ENCODE data around the gene MYO1B. TPM values are rescaled to one million over a fixed set of nuclear protein-coding genes. Genes with fewer than 3 reads are reported as not detected.

The MYO1B gene
- total RNA-seq, 2 donors from 2014 or later, result 75.0 to 78.2 TPM

DNA sequence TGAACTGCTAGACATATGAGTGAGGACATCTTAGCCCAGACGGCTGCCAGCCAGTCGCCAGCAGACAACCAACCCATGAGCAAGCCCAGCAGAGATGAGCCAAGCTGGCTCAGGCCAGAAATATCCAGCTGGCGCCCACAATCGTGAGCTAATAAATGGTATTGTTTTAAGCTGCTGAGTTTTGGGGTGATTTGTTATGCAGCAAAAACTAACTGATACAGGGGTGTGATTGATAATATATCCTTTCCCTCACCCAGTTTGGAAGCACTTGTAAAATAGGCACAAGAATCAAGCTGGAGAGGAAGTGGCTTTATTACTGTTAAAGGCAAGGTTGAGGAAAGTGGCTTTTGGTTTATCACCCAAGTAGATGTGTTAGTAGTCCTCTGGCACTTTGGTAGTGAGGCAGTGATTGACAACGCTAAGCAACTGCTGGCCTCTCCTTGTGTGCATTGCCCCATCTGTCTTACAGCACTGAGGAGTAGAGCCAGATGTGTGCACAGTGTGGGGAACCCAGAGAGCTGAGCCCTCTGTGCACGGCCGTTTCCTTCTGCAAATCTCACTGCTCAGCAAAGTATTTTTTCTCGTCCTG lies 110.1 kb downstream of the MYO1B start:
- Histone ChIP-seq H3K36me3 (no peaks in the 10 kb centered on the region), H3K4me1 (no peaks in the 10 kb centered on the region), H3K4me3 (no peak overlapping the region), H3K9me3 (no peaks in the 10 kb centered on the region), H3K9ac (ENCODE audit: low read depth in 2 of 2, low read length in 2 of 2) (no peak overlapping the region), H3K27ac (no peak overlapping the region), H3K27me3 (no peaks in the 10 kb centered on the region)
- TF ChIP-seq, protein P1, sequence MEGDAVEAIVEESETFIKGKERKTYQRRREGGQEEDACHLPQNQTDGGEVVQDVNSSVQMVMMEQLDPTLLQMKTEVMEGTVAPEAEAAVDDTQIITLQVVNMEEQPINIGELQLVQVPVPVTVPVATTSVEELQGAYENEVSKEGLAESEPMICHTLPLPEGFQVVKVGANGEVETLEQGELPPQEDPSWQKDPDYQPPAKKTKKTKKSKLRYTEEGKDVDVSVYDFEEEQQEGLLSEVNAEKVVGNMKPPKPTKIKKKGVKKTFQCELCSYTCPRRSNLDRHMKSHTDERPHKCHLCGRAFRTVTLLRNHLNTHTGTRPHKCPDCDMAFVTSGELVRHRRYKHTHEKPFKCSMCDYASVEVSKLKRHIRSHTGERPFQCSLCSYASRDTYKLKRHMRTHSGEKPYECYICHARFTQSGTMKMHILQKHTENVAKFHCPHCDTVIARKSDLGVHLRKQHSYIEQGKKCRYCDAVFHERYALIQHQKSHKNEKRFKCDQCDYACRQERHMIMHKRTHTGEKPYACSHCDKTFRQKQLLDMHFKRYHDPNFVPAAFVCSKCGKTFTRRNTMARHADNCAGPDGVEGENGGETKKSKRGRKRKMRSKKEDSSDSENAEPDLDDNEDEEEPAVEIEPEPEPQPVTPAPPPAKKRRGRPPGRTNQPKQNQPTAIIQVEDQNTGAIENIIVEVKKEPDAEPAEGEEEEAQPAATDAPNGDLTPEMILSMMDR (IDR thresholded peaks at IDR 0.05), result no peak
- intact Hi-C loops (cut with DNase I), result no loop called here
- no peak for DNase-seq

DNA sequence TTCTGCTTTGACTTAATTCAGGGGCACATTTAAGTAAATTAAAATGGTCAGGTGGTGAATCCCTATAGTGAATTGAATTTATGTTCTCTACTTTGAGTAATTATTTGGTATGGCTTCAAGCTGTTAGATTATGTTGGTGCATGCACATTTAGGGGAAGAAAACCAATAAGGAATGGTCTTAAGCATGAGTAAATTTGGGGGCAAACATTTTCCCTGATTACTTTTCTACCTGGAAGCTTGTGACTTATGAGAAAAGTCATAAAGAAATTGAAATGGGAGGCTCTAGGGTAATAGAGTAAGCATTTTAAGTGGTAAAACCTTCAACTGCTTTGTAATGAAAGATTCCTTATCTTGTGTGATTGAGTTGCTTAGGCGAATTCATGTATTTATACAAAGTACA lies 112.5 kb downstream of the MYO1B start:
- H3K4me1 ChIP-seq, result no peaks in the 10 kb centered on the region
- no peaks in the 10 kb centered on the region for H3K9me3 ChIP-seq
- no peak overlapping the region for H3K9ac ChIP-seq (ENCODE audit: low read depth in 2 of 2, low read length in 2 of 2)
- H3K27ac ChIP-seq, result no peak overlapping the region
- H3K36me3 ChIP-seq, result no peaks in the 10 kb centered on the region
- DNase-seq, result no peak
- TF ChIP-seq, protein P1 (IDR thresholded peaks at IDR 0.05), result no peak
- intact Hi-C loops (cut with DNase I), result no loop called here
- H3K27me3 ChIP-seq, result no peaks in the 10 kb centered on the region
- no peak overlapping the region for H3K4me3 ChIP-seq

DNA sequence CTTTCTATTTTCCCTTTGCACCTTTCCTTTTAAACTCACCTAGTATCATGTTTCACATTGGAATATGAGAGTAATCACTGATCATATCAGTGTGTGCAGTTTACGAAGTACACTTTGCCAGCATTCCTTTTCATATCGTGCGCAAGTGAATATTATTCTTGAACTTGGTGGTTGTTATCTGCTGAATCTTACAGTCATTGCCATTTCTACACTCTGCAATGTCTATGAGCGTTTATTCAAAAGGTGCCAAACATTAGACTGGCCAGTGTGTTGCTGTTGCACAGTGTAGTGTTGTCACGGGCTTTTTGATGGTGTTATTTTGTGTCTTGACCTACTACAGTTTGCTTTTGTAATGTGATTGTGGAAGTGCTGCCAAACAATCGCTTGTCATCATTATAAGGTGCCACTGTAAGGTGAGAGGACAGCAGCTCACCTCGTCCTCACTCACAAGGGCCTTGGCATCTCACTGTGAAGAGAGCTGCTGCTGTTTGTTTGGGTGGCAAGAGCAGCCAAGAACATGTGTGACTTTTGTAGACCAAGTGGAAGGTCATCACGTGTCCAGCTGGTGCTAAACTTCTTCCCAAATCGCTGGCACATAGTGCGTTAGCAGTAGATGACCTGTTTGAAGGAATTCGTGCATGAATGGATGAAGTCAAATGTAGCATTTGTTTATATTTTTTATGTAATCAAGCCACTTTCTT lies 113.3 kb downstream of the MYO1B start:
- Histone ChIP-seq H3K27me3 (no peaks in the 10 kb centered on the region), H3K4me1 (no peaks in the 10 kb centered on the region), H3K9ac (ENCODE audit: low read depth in 2 of 2, low read length in 2 of 2) (no peak overlapping the region), H3K9me3 (no peaks in the 10 kb centered on the region), H3K27ac (no peak overlapping the region), H3K36me3 (no peaks in the 10 kb centered on the region), H3K4me3 (no peak overlapping the region)
- no peak for DNase-seq
- TF ChIP-seq, protein P1 (IDR thresholded peaks at IDR 0.05), result no peak
- intact Hi-C loops (cut with DNase I), result no loop called here

DNA sequence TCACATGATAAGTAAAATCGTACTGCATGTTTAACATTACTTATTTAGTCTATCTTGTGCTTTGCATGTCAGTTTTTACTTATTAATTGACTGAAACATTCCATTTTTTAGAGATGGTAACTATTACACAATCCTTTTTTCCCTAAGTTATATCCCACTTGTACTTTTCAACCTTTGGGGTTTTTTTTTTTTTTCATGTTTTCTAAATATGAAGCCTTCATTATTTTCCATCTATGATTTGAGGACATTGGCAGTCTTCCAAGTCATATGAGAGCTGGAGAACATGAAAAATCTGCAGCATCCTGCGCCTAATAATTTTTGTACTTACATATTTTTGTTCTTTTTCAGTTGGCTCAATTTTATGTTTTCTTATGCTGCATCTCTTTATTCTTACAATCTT lies 113.9 kb downstream of the MYO1B start:
- Histone ChIP-seq H3K9ac (ENCODE audit: low read depth in 2 of 2, low read length in 2 of 2) (no peak overlapping the region), H3K36me3 (no peaks in the 10 kb centered on the region), H3K9me3 (no peaks in the 10 kb centered on the region), H3K27ac (no peak overlapping the region), H3K27me3 (no peaks in the 10 kb centered on the region), H3K4me3 (no peak overlapping the region), H3K4me1 (no peaks in the 10 kb centered on the region)
- intact Hi-C loops (cut with DNase I), result no loop called here
- TF ChIP-seq, protein P1 (IDR thresholded peaks at IDR 0.05), result no peak
- DNase-seq, result no peak

DNA sequence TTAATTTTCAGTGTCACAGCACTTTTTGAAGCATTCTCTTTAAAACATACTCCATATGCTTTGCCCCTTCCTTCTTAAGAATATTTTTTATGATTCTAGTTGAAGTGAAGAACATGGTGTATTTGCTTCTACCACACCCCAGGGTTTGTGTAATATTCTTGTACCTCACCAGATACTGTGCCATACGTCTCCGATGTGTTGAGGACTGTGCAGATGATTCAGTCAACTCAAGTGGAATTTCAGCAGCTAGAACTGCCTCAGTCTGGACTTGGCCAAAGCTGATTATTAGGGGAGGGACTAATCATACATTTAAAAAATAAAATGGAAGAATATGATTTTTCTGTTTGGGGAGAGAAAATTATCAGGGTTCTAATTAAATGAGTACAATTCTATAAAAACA lies 115.7 kb downstream of the MYO1B start:
- Histone ChIP-seq H3K27ac (no peak overlapping the region), H3K27me3 (no peaks in the 10 kb centered on the region), H3K9ac (ENCODE audit: low read depth in 2 of 2, low read length in 2 of 2) (no peak overlapping the region), H3K4me1 (no peaks in the 10 kb centered on the region), H3K9me3 (no peaks in the 10 kb centered on the region), H3K4me3 (no peak overlapping the region), H3K36me3 (no peaks in the 10 kb centered on the region)
- no peak for DNase-seq
- intact Hi-C loops (cut with DNase I), result no loop called here
- TF ChIP-seq, protein P1 (IDR thresholded peaks at IDR 0.05), result no peak
